PC-3 (cell line): ENCODE data around the gene DNER.

ENCODE experiments used
- CTCF ChIP-seq: fragments of 300-600 bp; sonication (generic); conservative IDR thresholded peaks from 2 replicates; pipeline ENCODE4 v1.5.1; 2017; ENCODE audit warnings: antibody characterized with exemption, low read depth, mild to moderate bottlenecking, low read length
- EZH2phosphoT487 ChIP-seq: fragments of 300-600 bp; sonication (generic); IDR thresholded peaks from 2 replicates; pipeline ENCODE4 v1.6.1; 2018; ENCODE audit warnings: mild to moderate bottlenecking, antibody characterized with exemption, low read length, borderline replicate concordance

GRCh38 chr2:229675569-229675968, 38.8 kb downstream of the DNER start:
- TF ChIP-seq CTCF, result no peak
- no peak for TF ChIP-seq EZH2phosphoT487
